Ascending aorta (tissue), 2 donors: ENCODE measurements around the gene PALM. TPM values are rescaled to one million over a fixed set of nuclear protein-coding genes. Genes with fewer than 3 reads are reported as not detected.
A peak's percentile ranks its signal among the peaks of the same experiment; 100 is the strongest.

ENCODE experiments used
- DNase-seq, 2 donors: peaks; one replicate each; pipeline ENCODE4 v3.0.0-alpha.2; 2019; ENCODE audit warnings: low spot score in 2 of 2
- H3K27ac ChIP-seq, 2 donors: fragments of 200-600 bp; sonication (generic); one replicate each; pipeline ENCODE4 v1.5.1; 2016 to 2017; ENCODE audit warnings: mild to moderate bottlenecking in 1 of 2
- H3K27me3 ChIP-seq: fragments of 200-600 bp; sonication (generic); one replicate; pipeline ENCODE4 v1.5.1; 2017
- H3K36me3 ChIP-seq, 2 donors: fragments of 200-600 bp; sonication (generic); one replicate each; pipeline ENCODE4 v1.5.1; 2016
- H3K4me1 ChIP-seq, 2 donors: fragments of 200-600 bp; sonication (generic); one replicate each; pipeline ENCODE4 v1.5.1; 2016 to 2017; ENCODE audit warnings: mild to moderate bottlenecking in 1 of 2
- H3K4me3 ChIP-seq, 2 donors: fragments of 200-600 bp; sonication (generic); one replicate each; pipeline ENCODE4 v1.5.1; 2016 to 2017; ENCODE audit warnings: mild to moderate bottlenecking in 1 of 2
- H3K9me3 ChIP-seq, 2 donors: fragments of 200-600 bp; sonication (generic); one replicate each; pipeline ENCODE4 v1.5.1; 2016
- intact Hi-C: fragments of 100-400 bp; cut with DNase I; formaldehyde crosslinking; loops from one replicate; pipeline ENCODE4 v1.15.1; 2023
- total RNA-seq: library from RNA; depleted of rRNA; stranded (reverse); fragments of >200 nt; gene quantifications from one replicate; pipeline ENCODE4 v1.1.0, GENCODE V29; 2016
- TF ChIP-seq, protein P1 (sequence below), 3 experiments: fragments of 200-600 bp in 2 of 3; fragments of 450-650 bp in 1 of 3; sonication (generic) in 2 of 3; IDR thresholded peaks; one replicate each; pipeline ENCODE4 v1.5.1; 2016 to 2019; ENCODE audit warnings: antibody characterized with exemption in 3 of 3, mild to moderate bottlenecking in 1 of 3, moderate library complexity in 1 of 3

PALM gene
- total RNA-seq, 1 donor from 2014 or later = 107 TPM

DNA sequence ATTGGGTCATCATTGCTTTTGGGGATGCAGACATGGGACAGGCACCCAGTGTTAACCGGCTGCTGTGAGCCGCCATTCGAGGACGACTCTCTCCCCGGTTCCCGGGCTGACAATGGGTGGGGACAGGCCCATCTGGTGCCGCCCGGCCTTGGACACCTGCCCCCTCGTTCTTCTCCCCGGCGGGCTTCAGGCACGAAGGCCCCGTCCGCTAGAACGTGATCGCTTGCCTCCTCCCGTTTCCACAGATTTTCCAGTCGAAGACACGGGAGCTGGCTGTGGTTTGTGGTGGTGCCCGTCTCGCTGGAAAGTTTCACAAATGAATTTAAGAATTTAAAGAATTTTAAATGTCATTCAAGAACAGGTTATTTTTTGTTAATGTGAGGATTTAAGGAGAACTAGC, 2.0 kb downstream of the PALM start:
- H3K27ac ChIP-seq = peak overlapping the region in 1 of 2 donors; percentile 17
- H3K4me1 ChIP-seq = no peaks in the 10 kb centered on the region
- peaks cover 14% of the 10 kb centered on the region for H3K27me3 ChIP-seq
- H3K4me3 ChIP-seq = peak overlapping the region in 1 of 2 donors; percentile 70
- no peak for DNase-seq
- H3K36me3 ChIP-seq = no peaks in the 10 kb centered on the region
- intact Hi-C loops = no loop called here
- H3K9me3 ChIP-seq = no peaks in the 10 kb centered on the region
- TF ChIP-seq, protein P1, sequence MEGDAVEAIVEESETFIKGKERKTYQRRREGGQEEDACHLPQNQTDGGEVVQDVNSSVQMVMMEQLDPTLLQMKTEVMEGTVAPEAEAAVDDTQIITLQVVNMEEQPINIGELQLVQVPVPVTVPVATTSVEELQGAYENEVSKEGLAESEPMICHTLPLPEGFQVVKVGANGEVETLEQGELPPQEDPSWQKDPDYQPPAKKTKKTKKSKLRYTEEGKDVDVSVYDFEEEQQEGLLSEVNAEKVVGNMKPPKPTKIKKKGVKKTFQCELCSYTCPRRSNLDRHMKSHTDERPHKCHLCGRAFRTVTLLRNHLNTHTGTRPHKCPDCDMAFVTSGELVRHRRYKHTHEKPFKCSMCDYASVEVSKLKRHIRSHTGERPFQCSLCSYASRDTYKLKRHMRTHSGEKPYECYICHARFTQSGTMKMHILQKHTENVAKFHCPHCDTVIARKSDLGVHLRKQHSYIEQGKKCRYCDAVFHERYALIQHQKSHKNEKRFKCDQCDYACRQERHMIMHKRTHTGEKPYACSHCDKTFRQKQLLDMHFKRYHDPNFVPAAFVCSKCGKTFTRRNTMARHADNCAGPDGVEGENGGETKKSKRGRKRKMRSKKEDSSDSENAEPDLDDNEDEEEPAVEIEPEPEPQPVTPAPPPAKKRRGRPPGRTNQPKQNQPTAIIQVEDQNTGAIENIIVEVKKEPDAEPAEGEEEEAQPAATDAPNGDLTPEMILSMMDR (IDR thresholded peaks at IDR 0.05) = no peak

- no peak for DNase-seq
- Histone ChIP-seq H3K9me3 (no peaks in the 10 kb centered on the region), H3K27me3 (peaks cover 14% of the 10 kb centered on the region), H3K27ac (no peak overlapping the region), H3K4me3 (no peak overlapping the region), H3K4me1 (no peaks in the 10 kb centered on the region), H3K36me3 (no peaks in the 10 kb centered on the region)
- intact Hi-C loops = no loop called here
- TF ChIP-seq, protein P1 (IDR thresholded peaks at IDR 0.05) = no peak
Measured at GRCh38 chr19:711254-711653, 2.5 kb downstream of the PALM start.

DNA sequence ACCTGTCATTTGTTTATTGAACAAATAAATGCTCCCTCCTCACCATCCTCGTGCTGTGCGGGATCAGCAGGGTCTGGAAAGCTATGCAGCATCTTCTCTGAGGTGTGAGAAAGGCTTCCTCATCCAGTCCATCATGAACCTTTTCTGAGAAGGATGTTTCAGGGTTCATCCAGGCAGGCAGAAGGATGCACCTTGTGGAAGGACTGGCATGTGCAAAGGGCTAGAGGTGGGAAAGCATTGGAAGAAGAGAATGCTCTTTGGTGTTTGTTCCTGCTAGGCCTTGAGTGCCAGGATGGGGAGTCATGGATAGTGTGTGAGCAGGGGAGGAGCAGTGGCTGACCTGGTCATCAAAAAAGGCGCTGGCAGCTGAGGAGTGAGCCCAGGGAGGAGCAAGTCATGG, 6.6 kb downstream of the PALM start:
- Histone ChIP-seq H3K27me3 (peaks cover 7% of the 10 kb centered on the region), H3K27ac (no peak overlapping the region), H3K36me3 (no peaks in the 10 kb centered on the region), H3K9me3 (no peaks in the 10 kb centered on the region), H3K4me1 (no peaks in the 10 kb centered on the region), H3K4me3 (no peak overlapping the region)
- TF ChIP-seq, protein P1 (IDR thresholded peaks at IDR 0.05) = no peak
- no peak for DNase-seq
- intact Hi-C loops = no loop called here

DNA sequence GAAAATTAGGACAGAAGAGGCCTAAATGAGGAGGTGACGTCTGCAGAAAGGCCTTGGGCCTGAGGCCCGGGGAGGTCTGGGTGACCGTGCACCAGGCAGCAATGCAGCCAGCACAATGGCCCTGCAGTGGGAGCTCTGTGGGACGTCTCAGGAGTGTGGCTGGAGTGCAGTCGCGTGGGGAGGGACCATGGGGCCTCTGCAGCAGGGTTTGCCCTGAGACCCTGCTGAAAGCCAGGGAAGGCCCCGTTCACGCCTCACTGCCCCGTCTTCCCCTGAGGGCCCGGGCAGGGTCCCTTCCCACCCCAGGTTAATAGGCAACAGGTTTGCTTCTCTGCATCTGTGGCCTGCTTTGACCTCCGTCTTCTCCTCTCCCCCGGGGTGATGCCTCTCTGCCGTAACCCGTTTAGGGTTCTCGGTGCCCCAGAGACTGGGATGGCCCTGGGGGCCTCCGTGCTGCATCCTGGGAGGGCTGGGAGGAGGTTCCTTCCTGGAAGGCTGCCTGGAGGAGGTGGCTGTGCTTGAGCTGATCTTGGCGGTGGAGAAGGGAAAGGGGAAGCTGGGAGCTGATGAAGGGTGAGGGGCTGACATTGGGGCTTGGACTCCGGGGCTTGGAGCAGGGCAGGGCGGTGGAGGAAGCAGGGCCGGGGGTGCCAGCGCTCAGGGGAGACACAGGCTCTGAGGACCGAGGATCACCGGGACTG, 9.7 kb downstream of the PALM start:
- H3K4me3 ChIP-seq = no peak overlapping the region
- no peaks in the 10 kb centered on the region for H3K36me3 ChIP-seq
- no peaks in the 10 kb centered on the region for H3K4me1 ChIP-seq
- TF ChIP-seq, protein P1 (IDR thresholded peaks at IDR 0.05) = no peak
- peak overlapping the region in 1 of 2 donors; percentile 70 for H3K27ac ChIP-seq
- H3K27me3 ChIP-seq = peaks cover 7% of the 10 kb centered on the region
- H3K9me3 ChIP-seq = no peaks in the 10 kb centered on the region
- intact Hi-C loops = no loop called here
- no peak for DNase-seq

- Histone ChIP-seq H3K4me3 (peak overlapping the region in 1 of 2 donors; percentile 0), H3K4me1 (no peaks in the 10 kb centered on the region), H3K36me3 (no peaks in the 10 kb centered on the region), H3K27me3 (peaks cover 7% of the 10 kb centered on the region), H3K27ac (peak overlapping the region; percentile 51 to 70), H3K9me3 (no peaks in the 10 kb centered on the region)
- TF ChIP-seq, protein P1 (IDR thresholded peaks at IDR 0.05) = no peak
- DNase-seq = peak in 1 of 2 donors; percentile 76
- intact Hi-C loops = no loop called here
Measured at GRCh38 chr19:718991-719512, 10.3 kb downstream of the PALM start.
